ENCODE results near the gene TUBA8. TPM values are rescaled to one million over a fixed set of nuclear protein-coding genes. Genes with fewer than 3 reads are reported as not detected.
"Not testable (repeated sequence)": the region's sequence is repeated elsewhere in the genome, so short reads cannot be mapped to it uniquely, and the experiment has no call there.

Gene TUBA8
- total RNA-seq, 1 donor, result 0.72 TPM

GRCh38 chr22:18067121-18067520 lies 43.5 kb upstream of the TUBA8 start:
- no peak for DNase-seq (ENCODE audit: low read depth)
- H3K4me3 ChIP-seq (ENCODE audit: low read depth, low read length), result no peak overlapping the region
- no peak for TF ChIP-seq CTCF (IDR thresholded peaks at IDR 0.05; ENCODE audit: insufficient read depth, low read length)

DNA sequence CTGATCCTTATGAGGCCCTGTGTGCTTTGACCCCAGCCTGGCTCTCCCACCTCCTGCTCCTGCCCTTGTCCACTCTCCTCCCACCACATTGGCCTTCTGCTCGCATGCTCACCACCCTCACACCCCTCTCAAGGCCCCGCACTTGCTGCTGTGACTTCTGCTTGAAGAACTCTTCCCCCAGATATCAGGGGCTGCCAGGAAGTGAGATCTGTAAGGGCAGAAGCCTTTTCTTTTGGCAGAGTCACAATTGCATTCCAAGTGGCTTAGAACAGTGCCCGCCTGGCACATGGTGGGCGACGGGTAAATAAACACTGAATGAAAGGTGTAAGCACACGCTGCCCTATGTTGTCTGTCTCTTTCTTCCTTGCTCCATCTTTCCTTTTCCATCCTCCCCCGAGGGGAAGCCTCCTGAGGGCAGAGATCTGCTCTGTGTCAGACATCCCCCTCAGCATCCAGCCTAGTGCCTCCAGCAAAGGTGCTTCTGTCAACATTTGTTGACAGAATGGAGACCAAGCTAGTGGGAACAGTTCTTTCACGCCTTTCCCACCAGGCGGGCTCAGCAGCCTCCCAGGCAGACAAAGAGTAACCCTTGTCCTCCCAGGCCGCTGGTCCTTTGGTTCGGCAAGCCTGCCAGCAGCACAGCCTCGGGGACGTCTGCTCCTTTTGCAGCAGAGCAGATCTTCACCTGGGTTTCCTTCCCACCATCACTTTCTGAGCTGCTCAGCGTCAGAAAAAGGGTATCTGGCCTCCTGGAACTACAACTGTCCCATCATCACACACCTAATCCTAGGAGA lies 42.9 kb upstream of the TUBA8 start:
- TF ChIP-seq CTCF (IDR thresholded peaks at IDR 0.05; ENCODE audit: insufficient read depth, low read length), result no peak
- no peak overlapping the region for H3K4me3 ChIP-seq (ENCODE audit: low read depth, low read length)
- DNase-seq (ENCODE audit: low read depth), result no peak

DNA sequence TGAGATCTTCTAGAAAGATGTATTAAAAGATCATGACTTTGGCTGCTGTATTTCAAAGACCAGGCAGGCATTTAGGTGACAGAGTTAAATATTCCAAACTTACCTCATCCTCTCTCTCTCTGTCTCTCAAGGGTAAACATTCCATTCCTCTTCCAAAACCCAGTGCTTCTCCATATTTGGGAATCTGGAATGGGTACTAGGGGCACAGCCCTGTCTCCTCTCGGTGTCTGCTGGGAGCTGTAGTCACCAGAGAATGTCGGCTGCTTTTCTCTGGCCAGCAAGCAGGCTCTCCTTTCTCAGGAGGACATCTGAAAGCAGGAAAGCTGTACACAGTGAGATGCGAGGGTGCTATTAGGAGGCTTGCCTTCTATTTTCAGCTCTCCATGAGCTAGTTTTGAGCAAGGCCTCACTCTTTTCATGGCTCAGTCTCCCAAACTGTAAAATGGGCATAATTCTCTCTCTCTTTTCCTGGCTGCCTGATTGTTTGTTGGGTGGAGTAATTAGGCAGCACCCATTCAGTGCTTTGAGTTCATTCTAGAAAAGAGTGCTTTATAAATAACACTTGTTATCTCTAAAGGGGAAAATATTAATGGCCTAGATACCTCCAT lies 42.1 kb upstream of the TUBA8 start:
- H3K4me3 ChIP-seq (ENCODE audit: low read depth, low read length), result no peak overlapping the region
- peak; percentile 46 for DNase-seq (ENCODE audit: low read depth)
- TF ChIP-seq CTCF (IDR thresholded peaks at IDR 0.05; ENCODE audit: insufficient read depth, low read length), result no peak

GRCh38 chr22:18069041-18069440 lies 41.6 kb upstream of the TUBA8 start:
- no peak for DNase-seq (ENCODE audit: low read depth)
- H3K4me3 ChIP-seq (ENCODE audit: low read depth, low read length), result no peak overlapping the region
- TF ChIP-seq CTCF (IDR thresholded peaks at IDR 0.05; ENCODE audit: insufficient read depth, low read length), result no peak

GRCh38 chr22:18070041-18070440 lies 40.6 kb upstream of the TUBA8 start:
- no peak overlapping the region for H3K4me3 ChIP-seq (ENCODE audit: low read depth, low read length)
- DNase-seq (ENCODE audit: low read depth), result no peak

GRCh38 chr22:18070556-18071306 lies 39.9 kb upstream of the TUBA8 start:
- peak; percentile 24 for TF ChIP-seq CTCF (IDR thresholded peaks at IDR 0.05; ENCODE audit: insufficient read depth, low read length)
- DNase-seq (ENCODE audit: low read depth), result no peak
- H3K4me3 ChIP-seq (ENCODE audit: low read depth, low read length), result no peak overlapping the region

More at GRCh38 chr22:18070041-18070440, 40.6 kb upstream of the TUBA8 start:
- no peak for TF ChIP-seq CTCF (IDR thresholded peaks at IDR 0.05; ENCODE audit: insufficient read depth, low read length)

DNA sequence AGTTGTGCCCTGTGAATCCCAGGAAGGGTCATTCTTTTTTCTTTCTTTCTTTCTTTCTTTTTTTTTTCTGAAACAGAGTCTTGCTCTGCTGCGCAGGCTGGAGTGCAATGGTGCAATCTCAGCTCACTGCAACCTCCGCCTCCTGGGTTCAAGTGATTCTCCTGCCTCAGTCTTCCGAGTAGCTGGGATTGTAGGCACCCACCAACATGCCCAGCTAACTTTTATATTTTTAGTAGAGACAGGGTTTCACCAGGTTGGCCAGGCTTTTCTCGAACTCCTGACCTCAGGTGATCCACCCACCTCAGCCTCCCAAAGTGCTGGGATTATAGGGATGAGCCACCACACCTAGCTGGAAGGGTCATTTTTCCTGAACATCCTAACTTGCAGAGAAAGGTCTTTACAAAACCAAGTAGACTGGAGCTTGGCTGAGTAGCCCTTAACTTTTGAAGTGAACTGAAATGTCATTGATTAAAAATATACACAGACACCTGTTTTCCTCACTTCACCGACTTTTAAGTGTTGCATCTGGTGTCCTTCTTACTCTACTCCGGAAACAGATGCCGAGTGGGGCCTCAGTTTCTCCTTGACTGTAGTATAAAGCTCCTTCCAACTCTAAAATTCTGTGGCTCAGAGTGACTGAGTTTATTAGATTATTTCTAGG lies 39.2 kb upstream of the TUBA8 start:
- not testable (repeated sequence) for H3K4me3 ChIP-seq (ENCODE audit: low read depth, low read length); DNase-seq (ENCODE audit: low read depth)
